ENCODE data around the gene ELMO1.

Gene ELMO1

DNA sequence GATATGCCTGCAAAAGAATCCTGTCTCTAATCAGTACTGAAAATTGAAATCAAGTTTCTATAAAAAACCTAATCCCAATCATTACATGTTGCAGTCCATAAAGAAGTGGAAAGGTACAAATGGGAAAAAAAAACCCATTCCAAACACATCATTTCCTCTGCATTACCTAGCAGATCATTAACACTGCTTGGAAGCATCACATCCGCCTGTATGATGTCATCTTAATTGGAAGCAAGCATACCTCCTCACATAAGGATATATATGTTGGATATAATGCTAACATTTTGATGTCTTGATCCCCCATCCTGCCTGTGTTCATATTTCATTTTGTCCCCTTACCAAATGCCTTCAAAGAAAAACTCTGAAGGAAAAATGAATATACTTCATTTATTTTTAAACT lies 483.0 kb downstream of the ELMO1 start:
- DNase-seq: no peak

DNA sequence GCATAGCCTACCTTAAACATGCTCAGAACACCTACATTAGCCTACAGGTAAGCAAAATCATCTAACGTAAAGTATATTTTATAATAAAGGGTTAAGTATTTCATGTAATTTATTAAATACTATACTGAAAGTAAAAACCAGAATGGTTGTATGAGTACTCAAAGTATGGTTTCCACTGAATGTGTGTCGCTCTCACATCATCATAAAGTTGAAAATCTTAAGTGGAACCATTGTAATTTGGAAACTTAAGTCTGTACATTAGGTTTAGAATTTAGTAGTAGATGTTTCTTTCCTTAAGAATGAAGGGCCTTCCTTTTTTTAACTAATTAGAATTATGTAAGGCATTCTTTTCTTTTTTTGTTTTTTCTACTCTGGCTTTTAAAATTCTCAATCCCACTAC lies 484.4 kb downstream of the ELMO1 start:
- no peak for DNase-seq

DNA sequence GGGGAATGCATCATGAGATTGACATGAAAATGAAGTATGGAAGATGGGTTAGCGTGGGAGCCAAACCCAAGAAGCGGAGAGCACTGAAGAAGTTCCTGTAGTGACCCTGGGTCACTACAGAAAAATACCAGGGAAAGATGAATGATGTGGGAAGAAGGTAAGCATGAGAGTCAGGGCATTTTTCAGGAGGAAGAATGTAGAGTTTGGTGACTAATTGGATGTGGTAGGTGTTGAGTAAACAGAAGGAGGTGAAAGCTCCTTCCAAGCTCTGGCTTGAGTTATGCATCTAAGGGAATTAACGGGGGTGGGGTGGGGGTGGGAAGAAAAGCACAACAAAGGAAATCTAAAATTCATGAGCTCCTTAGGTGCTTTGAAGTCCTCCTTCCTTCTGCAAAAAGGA lies 486.3 kb downstream of the ELMO1 start:
- no peak for DNase-seq

DNA sequence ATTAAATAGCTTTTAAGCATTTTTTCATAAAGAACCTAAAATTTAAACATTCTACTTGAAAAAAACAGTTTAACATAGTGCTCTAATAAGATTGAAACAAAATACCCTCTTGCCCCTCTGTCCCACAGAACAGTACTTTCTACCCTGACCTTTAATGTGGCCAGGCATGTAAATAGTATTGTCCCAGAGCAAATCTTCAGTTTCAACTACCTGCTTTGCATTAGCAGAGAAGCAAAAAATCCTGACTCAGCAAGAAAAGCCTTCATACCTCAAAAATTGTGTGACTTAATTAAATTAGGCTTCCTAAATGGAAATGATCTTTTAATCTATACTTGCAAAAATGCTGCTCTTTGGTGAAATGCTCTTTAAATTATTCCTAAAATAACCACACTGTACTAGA lies 487.0 kb downstream of the ELMO1 start:
- no peak for DNase-seq

DNA sequence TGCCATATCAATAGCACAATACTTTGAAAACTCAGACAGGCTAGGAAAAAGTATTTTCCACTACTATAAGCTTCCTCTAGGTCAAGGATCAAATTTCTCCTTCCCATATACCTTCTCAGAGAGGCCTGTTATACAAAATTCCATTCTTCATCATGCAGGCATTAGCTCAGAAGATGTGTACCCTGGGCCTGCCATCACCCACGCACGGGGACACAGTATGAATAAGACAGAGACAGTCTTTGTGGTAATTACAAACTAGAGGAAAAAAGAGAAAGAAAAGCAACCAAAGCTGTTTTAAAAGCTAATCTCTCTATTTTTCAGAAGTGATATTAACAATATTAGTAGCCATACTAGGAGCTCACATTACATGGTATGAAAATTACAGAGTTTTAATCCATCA lies 487.6 kb downstream of the ELMO1 start:
- DNase-seq: no peak

DNA sequence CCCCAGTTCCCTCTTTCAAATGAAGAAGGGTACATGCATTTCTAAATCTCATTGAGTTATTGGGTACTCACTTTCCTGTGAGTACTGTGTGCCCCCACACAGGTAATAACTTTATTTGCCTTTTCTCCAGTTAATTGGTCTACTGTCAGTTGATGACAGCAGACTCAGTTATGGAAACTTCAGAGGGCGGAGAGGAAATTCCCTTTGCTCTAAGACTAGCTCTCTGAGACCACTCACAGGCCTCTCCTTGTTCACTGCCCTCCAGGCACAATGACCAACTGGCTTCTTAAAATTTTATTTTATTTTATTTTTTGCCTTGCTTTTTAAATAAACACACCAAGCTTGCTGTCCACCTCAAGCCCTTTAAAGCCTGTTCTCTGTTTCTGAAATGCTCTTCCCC lies 488.6 kb downstream of the ELMO1 start:
- DNase-seq: no peak

DNA sequence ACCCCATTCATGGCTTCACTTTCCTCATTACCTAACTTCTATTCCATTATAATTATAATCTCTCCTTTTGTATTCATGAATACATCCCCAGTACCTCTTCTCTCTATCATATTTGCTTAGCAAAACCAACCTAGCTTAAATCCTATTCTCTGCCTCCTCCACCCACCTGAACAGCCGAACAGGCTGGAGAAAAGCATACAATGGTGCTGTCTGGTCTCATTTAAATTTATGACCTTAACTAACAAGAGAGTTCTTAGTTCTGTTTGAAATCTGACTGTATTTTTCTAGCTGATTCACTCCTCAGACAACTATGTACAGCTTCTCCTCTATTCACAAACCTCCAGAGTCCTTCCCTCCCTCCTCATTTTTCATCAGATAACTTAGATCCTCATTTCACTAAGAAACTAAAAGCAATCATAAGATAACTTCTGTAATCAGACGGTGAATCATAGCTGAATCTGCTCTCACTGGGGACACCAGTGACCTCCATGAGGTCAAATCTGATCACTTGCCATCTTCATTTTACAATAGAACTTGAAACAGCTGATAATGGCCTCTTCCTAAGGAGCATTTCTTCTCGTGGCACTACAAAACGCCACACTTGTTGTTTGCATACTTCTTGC lies 490.4 kb downstream of the ELMO1 start:
- no peak for DNase-seq

DNA sequence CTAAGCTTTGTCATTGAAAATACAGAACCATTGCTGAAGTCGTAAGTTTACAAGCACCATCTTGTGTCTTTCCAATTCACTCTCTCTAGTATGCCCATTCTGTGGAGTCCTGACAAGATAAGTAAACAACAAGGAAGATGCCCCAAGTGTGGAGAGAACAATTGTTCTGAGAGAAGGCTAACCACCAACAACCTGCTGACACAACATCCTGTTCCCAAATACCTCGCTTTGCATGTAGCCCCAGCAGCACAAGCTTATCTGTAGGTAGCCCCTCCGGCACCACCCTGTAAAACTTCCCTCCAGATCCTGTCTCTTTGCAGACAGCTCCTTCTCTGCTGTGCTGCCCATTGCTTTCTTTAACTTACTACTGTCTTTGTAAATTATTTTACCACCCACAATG lies 491.0 kb downstream of the ELMO1 start:
- DNase-seq: no peak

DNA sequence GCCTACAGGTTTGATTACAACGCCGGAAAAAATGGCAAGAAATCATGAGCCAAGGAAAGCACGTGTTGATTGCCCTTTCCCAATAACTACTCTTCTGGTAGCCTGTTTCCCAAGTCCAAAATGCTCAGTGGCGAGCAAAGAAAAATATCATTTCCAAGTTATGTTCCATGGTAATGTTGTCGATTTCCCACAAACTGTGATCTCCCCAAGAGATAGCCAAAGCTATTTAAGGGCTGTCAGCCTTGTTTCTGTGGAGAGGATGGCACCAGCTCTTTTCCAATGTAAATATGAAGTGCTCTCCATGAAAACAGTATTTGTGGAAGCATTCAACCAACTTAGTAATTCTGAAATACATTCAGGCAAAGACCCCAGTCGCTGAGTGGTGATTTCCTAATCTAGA lies 491.9 kb downstream of the ELMO1 start:
- DNase-seq: no peak

DNA sequence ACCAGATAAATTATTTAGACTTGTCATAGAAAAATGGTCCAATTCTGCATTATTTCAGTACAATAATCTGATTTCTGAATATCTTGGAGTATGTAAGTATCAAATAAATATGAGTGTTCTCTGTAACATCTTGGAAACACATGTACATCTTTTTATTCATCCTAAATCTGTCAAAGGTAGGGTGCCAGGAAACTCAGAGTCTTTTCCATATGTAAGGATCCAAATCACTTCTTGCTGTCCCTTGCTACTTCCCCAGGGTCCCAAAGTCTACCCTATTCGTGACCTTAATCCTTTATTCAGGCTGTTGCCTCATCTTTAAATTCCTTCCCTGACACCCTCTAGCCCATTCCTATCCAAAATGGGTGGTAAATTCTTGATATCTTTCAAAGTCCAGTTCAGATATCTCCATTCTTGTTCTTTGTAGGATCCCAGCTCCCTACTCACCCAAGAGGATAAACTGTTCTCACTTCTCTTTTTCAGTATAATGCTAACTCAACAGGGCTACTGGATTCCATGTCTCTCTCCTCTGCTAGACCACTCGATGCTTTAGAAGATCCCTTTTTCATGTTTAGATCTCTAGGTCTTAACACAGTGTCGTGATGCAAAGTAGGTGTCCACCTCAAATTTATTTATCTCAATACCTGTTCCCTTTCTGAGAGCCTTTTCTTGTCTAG lies 493.1 kb downstream of the ELMO1 start:
- DNase-seq: no peak

DNA sequence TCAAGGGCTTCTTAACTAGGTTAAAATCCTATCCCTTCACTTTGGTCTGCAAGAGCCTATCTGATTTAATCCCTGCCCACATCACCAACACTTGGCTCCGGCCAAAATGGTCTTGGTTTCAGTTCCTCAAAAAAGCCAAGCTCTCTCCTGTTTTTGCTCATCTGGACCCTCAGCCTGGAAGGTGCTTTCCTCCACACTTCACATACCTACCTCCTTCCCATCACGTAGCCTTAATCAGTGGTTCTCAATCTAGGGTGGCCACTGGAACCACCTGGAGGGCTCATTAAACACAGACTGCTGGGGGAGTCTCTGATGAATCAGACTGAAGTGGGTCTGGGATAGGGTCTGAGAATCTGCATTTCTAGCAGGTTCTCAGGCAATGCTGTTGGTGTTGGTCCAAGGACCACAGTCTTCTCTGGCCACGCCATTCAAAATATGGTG lies 497.4 kb downstream of the ELMO1 start:
- no peak for DNase-seq

DNA sequence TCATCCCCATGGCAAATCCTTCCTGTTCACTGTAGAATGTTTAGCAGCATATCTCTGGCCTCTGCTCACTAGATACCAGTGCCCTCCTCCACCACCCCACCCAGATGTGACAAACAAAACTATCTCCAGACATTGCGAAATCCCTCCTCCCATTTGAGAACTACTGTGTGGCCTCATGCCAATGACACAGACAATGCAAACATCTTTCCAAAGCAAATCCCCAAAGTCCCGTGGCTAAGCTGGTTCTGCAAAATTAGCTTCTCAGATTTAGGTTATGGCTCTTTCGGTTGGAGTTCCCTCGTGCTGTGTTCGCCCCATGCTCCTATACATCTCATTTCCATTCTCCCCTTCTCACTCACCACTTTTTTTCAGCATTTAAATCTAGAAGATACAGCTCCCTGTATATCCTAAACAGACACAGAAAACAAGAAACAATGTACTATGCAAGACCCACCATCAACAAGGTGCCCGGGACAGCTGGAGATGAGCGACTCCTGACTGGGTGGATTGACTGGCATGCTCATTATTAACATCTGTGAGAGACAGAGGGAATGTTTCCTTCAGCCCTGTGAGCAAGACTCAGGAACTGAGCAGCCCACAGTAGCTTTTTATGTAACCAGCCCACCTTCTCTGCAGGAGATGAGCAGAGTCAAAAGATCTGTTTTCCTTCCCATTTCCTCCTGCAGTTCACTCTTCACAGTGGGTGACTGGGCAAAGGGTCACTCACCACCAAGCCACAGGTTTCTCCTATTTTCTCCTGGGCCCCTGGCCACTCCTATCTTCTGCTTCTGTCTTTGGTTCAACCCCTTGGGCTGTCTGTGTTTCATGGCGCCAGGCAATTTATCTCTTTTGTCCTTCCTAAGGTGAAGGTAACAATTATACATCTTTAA lies 498.7 kb downstream of the ELMO1 start:
- no peak for DNase-seq

DNA sequence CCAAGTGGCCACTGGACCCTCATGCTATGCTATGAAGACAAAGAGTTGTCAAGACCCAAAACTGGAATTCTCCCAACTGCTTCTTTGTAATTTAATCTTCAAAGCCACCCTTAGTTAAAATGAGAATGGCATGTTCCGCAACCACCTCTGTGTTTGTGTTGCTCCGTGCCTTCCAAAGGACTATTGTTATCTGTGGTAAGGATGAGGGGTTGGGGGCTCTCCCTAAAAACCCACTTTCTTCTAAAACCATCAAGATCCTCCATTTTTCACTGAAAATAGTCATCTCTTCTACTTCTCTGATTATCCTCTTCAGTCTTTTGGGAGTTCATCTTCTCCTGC lies 502.3 kb downstream of the ELMO1 start:
- no peak for DNase-seq

DNA sequence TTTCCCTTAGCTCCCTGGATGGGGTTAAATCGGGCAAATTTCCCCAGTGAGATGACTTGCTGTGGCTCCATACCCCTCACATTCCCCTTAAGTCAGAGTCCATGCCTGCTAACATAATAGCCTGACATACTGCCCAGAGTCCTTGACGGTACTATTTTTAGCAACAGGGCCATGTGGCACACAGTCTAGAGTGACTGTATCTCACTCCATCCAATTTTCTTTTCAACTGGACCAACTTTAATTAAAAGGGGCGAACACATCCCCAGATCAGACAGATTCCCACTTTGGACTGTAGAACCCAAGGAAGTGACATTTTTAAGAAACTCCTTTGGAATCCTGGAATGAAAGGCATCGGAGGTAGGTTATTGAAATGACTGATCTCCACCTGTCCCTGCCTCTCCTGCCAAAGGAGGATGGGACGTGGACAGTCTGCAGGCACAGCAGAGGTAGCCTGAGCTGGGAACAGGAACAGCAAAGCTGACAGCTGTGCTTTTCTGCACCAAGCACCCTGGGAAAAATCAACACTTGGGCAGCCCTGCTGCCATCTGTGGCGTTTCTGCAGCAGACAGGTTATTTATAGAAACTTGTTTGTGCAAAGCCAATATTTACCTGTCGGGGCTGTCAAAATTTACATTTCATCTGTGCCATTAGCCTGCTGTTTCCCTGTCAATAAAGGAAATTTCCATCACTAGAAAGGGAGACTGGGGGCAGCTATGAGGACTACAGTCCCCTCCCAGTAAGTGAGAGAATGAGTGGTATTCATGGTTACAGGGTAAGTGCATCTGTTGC lies 502.9 kb downstream of the ELMO1 start:
- no peak for DNase-seq

DNA sequence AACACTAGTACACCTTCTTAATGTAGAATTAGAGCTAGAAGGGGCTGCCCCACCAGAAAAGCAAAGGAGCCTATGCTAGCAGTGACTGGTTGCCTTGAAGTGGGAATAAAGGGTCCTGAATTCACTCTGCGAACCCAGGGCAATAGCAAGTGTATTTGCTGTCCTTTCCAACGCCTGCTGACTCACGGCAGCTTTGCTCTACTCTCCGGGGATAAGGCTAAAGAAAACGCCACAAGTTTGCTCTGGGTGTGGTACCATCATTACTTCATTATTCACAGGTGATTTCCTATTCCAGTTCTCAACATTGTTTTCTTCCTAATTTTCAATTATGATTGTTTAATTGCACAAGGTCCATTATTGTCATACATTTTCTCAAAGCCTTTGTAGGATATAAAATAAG lies 503.8 kb downstream of the ELMO1 start:
- DNase-seq: no peak

DNA sequence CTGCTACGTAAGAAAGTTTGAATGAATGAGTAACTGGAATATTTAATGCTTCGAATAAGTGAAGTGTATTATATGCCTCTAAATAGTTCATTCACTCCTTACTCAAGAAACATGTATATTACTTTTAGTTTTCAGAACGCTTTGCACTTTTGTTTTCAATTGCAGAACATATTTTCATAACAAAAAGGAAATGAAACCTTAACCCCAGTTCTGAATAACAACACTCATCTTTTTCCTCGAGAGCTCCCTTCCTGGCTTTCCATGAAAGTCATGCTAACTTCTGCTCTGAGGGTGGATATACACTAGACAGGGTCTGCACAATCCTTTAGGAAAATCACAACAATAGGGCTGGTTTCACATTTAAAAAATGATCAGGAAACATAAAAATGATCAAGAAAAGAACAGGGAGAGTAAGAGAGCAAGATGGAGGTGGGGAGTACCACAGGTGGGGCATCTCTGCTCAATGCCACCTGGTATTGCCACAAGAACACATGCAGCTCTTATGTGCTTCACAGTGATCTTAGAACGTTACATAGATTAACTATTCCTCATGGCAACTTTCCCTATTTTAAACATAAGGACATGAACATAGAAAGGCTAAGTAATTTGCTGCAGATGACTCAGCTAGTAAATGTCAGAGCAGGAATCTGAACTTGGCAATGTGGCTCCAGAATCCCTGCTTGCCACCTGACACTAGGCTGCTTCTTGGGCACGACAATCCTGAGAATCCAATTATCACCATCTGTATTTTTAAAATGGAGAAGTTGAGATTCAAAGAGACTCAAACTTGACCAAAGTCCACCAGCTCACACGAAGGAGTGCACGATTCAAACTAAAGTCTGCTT lies 504.9 kb downstream of the ELMO1 start:
- no peak for DNase-seq

DNA sequence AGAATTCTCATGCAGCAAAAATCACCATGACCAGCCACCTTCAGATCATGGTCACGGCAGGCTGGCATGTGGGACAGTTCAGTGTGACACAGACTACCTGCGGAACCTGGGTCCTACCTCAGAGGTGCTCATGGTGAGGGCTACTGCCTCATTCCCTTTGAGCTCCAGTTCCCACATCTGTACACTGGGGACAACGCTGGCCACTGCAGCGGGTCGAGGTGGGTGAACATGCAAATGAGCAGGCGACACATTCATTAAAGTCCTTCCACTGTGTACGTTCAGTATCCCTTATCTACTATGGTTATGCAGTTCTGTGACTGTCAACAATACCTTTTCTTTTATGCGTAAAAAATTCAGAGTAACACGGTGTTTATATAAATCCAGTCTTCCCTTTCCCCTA lies 505.7 kb downstream of the ELMO1 start:
- DNase-seq: no peak

DNA sequence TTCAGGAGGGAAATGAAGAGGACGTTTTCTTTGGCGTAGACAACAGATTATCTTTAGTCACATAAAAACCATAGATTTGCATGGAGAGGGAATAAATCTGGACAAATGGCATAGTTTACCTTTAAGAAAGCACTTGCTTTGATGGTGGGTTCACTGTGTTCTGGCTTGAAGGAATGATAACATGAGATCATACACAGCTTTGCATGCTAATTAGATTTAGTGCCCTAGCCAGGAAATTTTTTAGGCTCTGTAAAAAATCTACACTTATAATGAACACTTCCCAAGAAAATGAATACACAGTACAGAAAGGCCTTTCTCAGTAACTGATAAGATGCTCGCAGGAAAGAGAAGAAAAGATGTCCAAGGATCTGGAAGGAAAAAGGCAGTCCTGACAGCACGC lies 506.1 kb downstream of the ELMO1 start:
- DNase-seq: no peak

DNA sequence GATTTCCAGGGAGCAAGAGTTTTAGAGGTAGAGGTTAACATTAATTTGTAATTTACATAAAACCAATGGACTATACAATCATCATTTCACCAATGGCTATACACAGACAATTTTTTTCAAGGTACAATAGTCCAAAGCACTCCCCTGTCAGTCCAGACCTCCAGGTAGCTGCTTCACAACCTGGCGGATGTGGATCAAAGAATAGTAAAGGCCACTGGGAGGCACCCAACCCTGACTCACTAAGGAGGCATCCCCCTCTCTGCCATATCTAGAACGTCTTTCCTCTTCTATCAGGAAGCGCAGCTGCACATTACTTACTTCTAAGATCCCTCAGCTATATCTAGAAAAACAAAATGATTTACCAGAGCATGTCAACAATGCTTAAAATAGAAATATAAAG lies 506.6 kb downstream of the ELMO1 start:
- DNase-seq: no peak

DNA sequence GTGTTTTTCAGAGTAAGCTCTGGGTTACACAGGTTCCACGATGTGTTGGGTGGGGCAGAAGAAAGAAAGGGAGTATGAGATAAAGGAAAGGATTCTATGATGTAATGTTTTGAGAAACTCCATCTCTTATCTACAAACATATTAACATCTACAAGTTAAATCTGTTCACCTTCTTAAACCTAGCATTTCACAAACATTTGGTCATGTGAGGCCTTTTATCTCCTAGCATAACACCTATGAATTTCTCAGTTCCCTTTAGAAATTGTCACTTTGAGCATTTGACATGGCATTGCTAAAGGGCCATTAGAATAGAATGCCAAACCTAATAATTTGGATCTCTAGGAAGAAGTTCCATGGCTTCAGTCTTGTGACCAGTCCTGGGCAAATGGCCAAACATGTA lies 507.3 kb downstream of the ELMO1 start:
- no peak for DNase-seq

DNA sequence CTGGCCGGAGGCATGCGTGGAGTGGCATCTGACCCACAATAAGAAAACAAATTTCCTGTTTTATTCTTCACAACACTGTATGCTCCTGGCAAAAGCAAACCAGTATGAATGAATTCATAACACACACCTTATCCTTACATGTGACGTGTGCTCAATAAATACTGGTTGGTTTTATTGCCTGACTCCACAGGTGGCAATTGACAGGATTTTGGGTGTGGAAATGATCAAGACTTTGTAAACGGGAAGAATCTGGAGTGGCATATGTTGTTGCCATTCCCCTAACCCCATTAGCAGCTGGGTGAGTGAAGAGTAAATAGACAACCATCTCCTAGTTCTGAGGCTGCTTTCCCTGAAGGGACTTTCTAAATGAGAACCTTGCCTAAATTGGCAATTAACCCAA lies 508.8 kb downstream of the ELMO1 start:
- no peak for DNase-seq

Measured in CD4-positive, alpha-beta T cell treated with Interleukin-12 subunit alpha and Interleukin-12 subunit beta, for 1 hour (primary cell).